Neuronal stem cell (in vitro differentiated cells): ENCODE data around the gene GET4.

Experiments
- DNase-seq: peaks from one replicate; pipeline ENCODE4 v3.0.0-alpha.2; 2013; ENCODE audit warnings: low spot score
- H2AFZ ChIP-seq: one replicate; pipeline ENCODE4 v1.6.1; 2013; ENCODE audit warnings: mild to moderate bottlenecking, low read length, inconsistent platforms
- H2AK5ac ChIP-seq: 2 replicates; pipeline ENCODE4 v1.6.1; 2013; ENCODE audit warnings: low read depth, mild to moderate bottlenecking, inconsistent platforms, low read length, moderate library complexity, mixed read lengths
- H2BK120ac ChIP-seq: 2 replicates; pipeline ENCODE4 v1.6.1; 2013; ENCODE audit warnings: low read depth, mild to moderate bottlenecking, inconsistent platforms, low read length, moderate library complexity, mixed read lengths
- H2BK12ac ChIP-seq: one replicate; pipeline ENCODE4 v1.6.1; 2013; ENCODE audit warnings: low read length, inconsistent platforms
- H2BK15ac ChIP-seq: 2 replicates; pipeline ENCODE4 v1.6.1; 2013; ENCODE audit warnings: mild to moderate bottlenecking, low read length, inconsistent platforms, mixed read lengths
- H2BK5ac ChIP-seq: one replicate; pipeline ENCODE4 v1.6.1; 2013; ENCODE audit warnings: inconsistent platforms, mild to moderate bottlenecking, low read length, moderate library complexity
- H3K14ac ChIP-seq: one replicate; pipeline ENCODE4 v1.6.1; 2013; ENCODE audit warnings: low read length, inconsistent platforms
- H3K18ac ChIP-seq: 2 replicates; pipeline ENCODE4 v1.6.1; 2013; ENCODE audit warnings: low read length, inconsistent platforms
- H3K23ac ChIP-seq: 2 replicates; pipeline ENCODE4 v1.6.1; 2013; ENCODE audit warnings: low read depth, mild to moderate bottlenecking, mixed read lengths, low read length, inconsistent platforms; ENCODE audit not compliant: poor library complexity
- H3K27ac ChIP-seq: replicated peaks from 3 replicates; pipeline ENCODE4 v1.5.1; 2013; ENCODE audit warnings: low read length, inconsistent platforms
- H3K27me3 ChIP-seq, 3 experiments: 2 replicates each; pipeline ENCODE4 v1.6.1; 2013; ENCODE audit warnings: low read length in 3 of 3, mild to moderate bottlenecking in 2 of 3, inconsistent platforms in 1 of 3, low read depth in 1 of 3, mixed read lengths in 1 of 3, moderate library complexity in 1 of 3; ENCODE audit not compliant: control insufficient read depth in 3 of 3, insufficient read depth in 3 of 3
- H3K36me3 ChIP-seq, 2 donors: replicated peaks in 1 of 2; 2 replicates each; pipeline ENCODE4 v1.6.1; 2013; ENCODE audit warnings: low read length in 2 of 2; ENCODE audit not compliant: control insufficient read depth in 2 of 2, insufficient read depth in 2 of 2
- H3K4ac ChIP-seq: 2 replicates; pipeline ENCODE4 v1.6.1; 2013; ENCODE audit warnings: inconsistent platforms, mild to moderate bottlenecking, low read length, moderate library complexity
- H3K4me1 ChIP-seq, 2 donors: 1 replicate in 1 of 2; 2 replicates in 1 of 2; pipeline ENCODE4 v1.6.1; 2013; ENCODE audit warnings: low read length in 2 of 2, low read depth in 1 of 2; ENCODE audit not compliant: control insufficient read depth in 2 of 2, insufficient read depth in 1 of 2
- H3K4me2 ChIP-seq: one replicate; pipeline ENCODE4 v1.6.1; 2013; ENCODE audit warnings: mild to moderate bottlenecking, low read length, inconsistent platforms; ENCODE audit not compliant: insufficient read depth, poor library complexity, severe bottlenecking
- H3K4me3 ChIP-seq, 2 donors: 2 replicates each; pipeline ENCODE4 v1.5.1; 2013; ENCODE audit warnings: low read length in 2 of 2, mild to moderate bottlenecking in 2 of 2, inconsistent platforms in 1 of 2, moderate library complexity in 1 of 2
- H3K79me1 ChIP-seq: one replicate; pipeline ENCODE4 v1.6.1; 2013; ENCODE audit warnings: low read depth, mild to moderate bottlenecking, inconsistent platforms, low read length, moderate library complexity
- H3K9ac ChIP-seq: one replicate; pipeline ENCODE4 v1.6.1; 2013; ENCODE audit warnings: mild to moderate bottlenecking, low read depth, low read length, inconsistent platforms; ENCODE audit not compliant: poor library complexity
- H3K9me3 ChIP-seq, 2 donors: replicated peaks in 1 of 2; 2 replicates each; pipeline versions ENCODE3 to v1.6.1; 2013; ENCODE audit warnings: low read length in 2 of 2, mild to moderate bottlenecking in 2 of 2, inconsistent platforms in 1 of 2, low read depth in 1 of 2, mixed read lengths in 1 of 2, moderate library complexity in 1 of 2; ENCODE audit not compliant: control insufficient read depth in 2 of 2, insufficient read depth in 1 of 2
- H4K8ac ChIP-seq: one replicate; pipeline ENCODE4 v1.6.1; 2013; ENCODE audit warnings: low read depth, mild to moderate bottlenecking, inconsistent platforms, low read length, moderate library complexity
- H4K91ac ChIP-seq: one replicate; pipeline ENCODE4 v1.6.1; 2013; ENCODE audit warnings: low read length, low read depth, mild to moderate bottlenecking, inconsistent platforms; ENCODE audit not compliant: poor library complexity
- WGBS, 2 donors: extraction: QIAGEN DNeasy Blood & Tissue Kit; methylation state at CpG; one replicate each; pipeline ENCODE4 v1.1.7; 2013; ENCODE audit warnings: missing lambda C conversion rate in 2 of 2, mixed read lengths in 1 of 2; ENCODE audit not compliant: insufficient read length in 2 of 2, insufficient replicate concordance in 1 of 2; ENCODE audit errors: extremely low coverage in 2 of 2; 5-methylcytosine and 5-hydroxymethylcytosine counted together

GET4 gene

GRCh38 chr7:843230-843629 lies 33.1 kb upstream of the GET4 start:
- H3K36me3 ChIP-seq, result peaks cover 30 to 79% of the 10 kb centered on the region in 2 donors
- H3K23ac ChIP-seq, result no peak overlapping the region
- H3K79me1 ChIP-seq, result peaks cover 10% of the 10 kb centered on the region
- H3K9ac ChIP-seq, result no peak overlapping the region
- no peak overlapping the region for H3K14ac ChIP-seq
- H2AFZ ChIP-seq, result no peak overlapping the region
- H2AK5ac ChIP-seq, result no peak overlapping the region
- no peak overlapping the region for H2BK120ac ChIP-seq
- no peak overlapping the region for H2BK5ac ChIP-seq
- peaks cover 0 to 11% of the 10 kb centered on the region in 2 donors for H3K4me1 ChIP-seq
- no peak overlapping the region for H3K18ac ChIP-seq
- no peak overlapping the region for H3K4ac ChIP-seq
- H3K27ac ChIP-seq, result no peak overlapping the region
- H4K8ac ChIP-seq, result no peak overlapping the region
- H3K9me3 ChIP-seq, result peaks cover 5 to 6% of the 10 kb centered on the region in 2 donors
- no peaks in the 10 kb centered on the region for H3K27me3 ChIP-seq
- no CpG with 5 or more reads among the region's 17 CpGs for WGBS, 2 donors
- no peak overlapping the region for H4K91ac ChIP-seq
- no peak for DNase-seq
- no peak overlapping the region for H2BK15ac ChIP-seq
- no peak overlapping the region for H3K4me3 ChIP-seq
- no peak overlapping the region for H2BK12ac ChIP-seq
- no peak overlapping the region for H3K4me2 ChIP-seq

GRCh38 chr7:844043-844442 lies 32.3 kb upstream of the GET4 start:
- Histone ChIP-seq H3K79me1 (peaks cover 10% of the 10 kb centered on the region), H3K27ac (no peak overlapping the region), H2AK5ac (no peak overlapping the region), H3K27me3 (no peaks in the 10 kb centered on the region), H3K9me3 (peaks cover 5 to 6% of the 10 kb centered on the region in 2 donors), H3K23ac (no peak overlapping the region), H3K4me2 (no peak overlapping the region), H2BK5ac (no peak overlapping the region), H3K14ac (no peak overlapping the region), H4K91ac (no peak overlapping the region), H3K4me1 (peaks cover 0 to 11% of the 10 kb centered on the region in 2 donors), H2BK15ac (no peak overlapping the region), H3K18ac (no peak overlapping the region), H3K36me3 (peaks cover 29 to 77% of the 10 kb centered on the region in 2 donors), H3K4me3 (no peak overlapping the region), H3K4ac (no peak overlapping the region), H4K8ac (no peak overlapping the region), H3K9ac (no peak overlapping the region), H2BK120ac (no peak overlapping the region), H2AFZ (no peak overlapping the region), H2BK12ac (no peak overlapping the region)
- no CpG with 5 or more reads among the region's 14 CpGs for WGBS, 2 donors
- DNase-seq, result no peak

GRCh38 chr7:844514-844913 lies 31.8 kb upstream of the GET4 start:
- Histone ChIP-seq H3K9me3 (peaks cover 5 to 6% of the 10 kb centered on the region in 2 donors), H3K36me3 (peaks cover 31 to 77% of the 10 kb centered on the region in 2 donors), H2BK120ac (no peak overlapping the region), H3K4ac (no peak overlapping the region), H3K18ac (no peak overlapping the region), H3K23ac (no peak overlapping the region), H3K4me2 (no peak overlapping the region), H2AFZ (no peak overlapping the region), H2BK15ac (no peak overlapping the region), H3K14ac (no peak overlapping the region), H4K91ac (no peak overlapping the region), H3K4me1 (peaks cover 0 to 11% of the 10 kb centered on the region in 2 donors), H3K4me3 (no peak overlapping the region), H2BK5ac (no peak overlapping the region), H3K27ac (no peak overlapping the region), H4K8ac (no peak overlapping the region), H2BK12ac (no peak overlapping the region), H3K27me3 (no peaks in the 10 kb centered on the region), H3K9ac (no peak overlapping the region), H2AK5ac (no peak overlapping the region), H3K79me1 (peaks cover 8% of the 10 kb centered on the region)
- no peak for DNase-seq
- no CpG with 5 or more reads among the region's 15 CpGs for WGBS, 2 donors

- Histone ChIP-seq H4K8ac (no peak overlapping the region), H3K36me3 (peaks cover 34 to 77% of the 10 kb centered on the region in 2 donors), H3K27ac (no peak overlapping the region), H3K4me2 (no peak overlapping the region), H3K9ac (no peak overlapping the region), H3K9me3 (peaks cover 5 to 6% of the 10 kb centered on the region in 2 donors), H3K79me1 (peaks cover 8% of the 10 kb centered on the region), H2AFZ (no peak overlapping the region), H3K23ac (no peak overlapping the region), H2BK15ac (no peak overlapping the region), H4K91ac (no peak overlapping the region), H3K4me1 (peaks cover 0 to 11% of the 10 kb centered on the region in 2 donors), H2AK5ac (no peak overlapping the region), H3K4ac (no peak overlapping the region), H3K27me3 (no peaks in the 10 kb centered on the region), H3K4me3 (no peak overlapping the region), H2BK5ac (no peak overlapping the region), H2BK120ac (no peak overlapping the region), H3K18ac (no peak overlapping the region), H2BK12ac (no peak overlapping the region), H3K14ac (no peak overlapping the region)
- no CpG with 5 or more reads among the region's 22 CpGs for WGBS, 2 donors
- DNase-seq, result no peak
Measured at GRCh38 chr7:845091-845490, 31.3 kb upstream of the GET4 start.
